ENCODE data around the gene EDIL3. TPM values are rescaled to one million over a fixed set of nuclear protein-coding genes. Genes with fewer than 3 reads are reported as not detected.
A peak's percentile ranks its signal among the peaks of the same experiment; 100 is the strongest.

EDIL3 gene
- total and polyA plus RNA-seq, 2 of the 13 experiments (the other 11 are each of a cell fraction or from before 2014, with no cell fraction given), result 0.01 TPM; not detected in 1

DNA sequence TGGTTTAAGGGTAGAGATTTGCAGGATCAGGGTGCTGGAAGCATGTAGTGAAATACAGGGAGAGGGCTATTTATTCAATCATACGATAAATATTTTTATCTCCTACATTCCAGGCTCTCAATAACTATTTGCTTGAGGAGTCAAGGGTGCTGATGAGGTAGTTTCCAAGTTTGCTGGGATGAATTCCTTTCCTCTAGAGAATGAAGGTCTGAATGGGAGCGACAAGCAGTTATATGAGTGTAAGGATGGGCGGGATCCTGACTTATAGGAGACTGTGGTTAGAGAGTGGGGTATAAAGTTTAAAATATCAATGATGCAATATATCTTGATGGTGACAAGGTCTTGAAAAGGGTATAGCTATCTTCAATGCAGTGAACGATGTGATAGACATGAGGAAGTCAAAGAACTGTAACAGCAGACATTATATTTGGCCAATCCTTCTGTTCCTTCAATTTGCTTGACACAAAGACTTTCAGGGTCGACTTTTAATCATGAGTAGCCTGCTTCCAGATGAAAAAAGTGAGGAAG is 462.9 kb downstream of the EDIL3 start:
- 21% methylated on average over 5 of the region's 5 CpGs for WGBS (ENCODE audit: low lambda C conversion rate)
- H3K27ac ChIP-seq (ENCODE audit: extremely low read length, insufficient read depth, low read length), result no peak overlapping the region
- ChIA-PET CTCF (ENCODE audit: low intra/inter-chr PET ratio, low total read pairs) (no interaction called here), POLR2A (no interaction called here)
- H3K27me3 ChIP-seq (ENCODE audit: control insufficient read depth in 1 of 2, insufficient read depth in 2 of 2, low read length in 2 of 2), result no peaks in the 10 kb centered on the region
- H3K9me3 ChIP-seq (ENCODE audit: low read length), result no peaks in the 10 kb centered on the region
- FAIRE-seq (no peak), ATAC-seq (no peak), DNase-seq (ENCODE audit: low spot score) (no peak)
- intact Hi-C loops (cut with micrococcal nuclease; ENCODE audit: unreplicated experiment), result loop anchor here (10.0 kb wide), 1 partner anchor 333 kb away; no protein-coding TSS in a partner anchor
- H3K4me1 ChIP-seq (ENCODE audit: insufficient read depth, low read length), result no peaks in the 10 kb centered on the region
- H3K9ac ChIP-seq (ENCODE audit: insufficient read depth, low read depth, low read length), result no peak overlapping the region
- H4K20me1 ChIP-seq (ENCODE audit: insufficient read depth, low read length), result no peaks in the 10 kb centered on the region; the same call in 1 of the 2 replicates
- no peaks in the 10 kb centered on the region for H3K79me2 ChIP-seq (ENCODE audit: insufficient read depth, low read length)
- no peak overlapping the region for H3K4me2 ChIP-seq (ENCODE audit: low read depth, low read length)
- in situ Hi-C loops (cut with HindIII; ENCODE audit: extremely low pct_ligation_motif_present, low pct_unique_long_range_greater_than_20kb), result no loop called here
- no peak overlapping the region for H3K4me3 ChIP-seq (replicated peaks in 1 of 3; ENCODE audit: insufficient read depth in 1 of 3, low read depth in 2 of 3, low read length in 3 of 3)
- H3K36me3 ChIP-seq (replicated peaks in 1 of 2; ENCODE audit: control insufficient read depth in 1 of 2, insufficient read depth in 2 of 2, low read length in 2 of 2), result no peaks in the 10 kb centered on the region
- TF ChIP-seq CEBPB (IDR thresholded peaks at IDR 0.05; ENCODE audit: borderline replicate concordance, low read depth, low read length), result peak; percentile 2; the same call in 1 of the 2 replicates
- TF ChIP-seq ATF7 (IDR thresholded peaks at IDR 0.05), result peak; percentile 56; the same call in 1 of the 2 replicates
- TF ChIP-seq ATF7 (CRISPR knock-in tag; IDR thresholded peaks at IDR 0.05), result no peak
- TF ChIP-seq THRA (CRISPR knock-in tag; IDR thresholded peaks at IDR 0.05; ENCODE audit: borderline replicate concordance), result no peak
- TF ChIP-seq MXD4 (CRISPR knock-in tag; IDR thresholded peaks at IDR 0.05), result no peak
- TF ChIP-seq RNF2 (conservative IDR thresholded peaks at IDR 0.05; ENCODE audit: low read depth), result no peak
- H2AFZ ChIP-seq (ENCODE audit: low read length), result no peak overlapping the region
- BruUV-seq (replicated peaks), result no TSS peak

Measured in HepG2 (cell line).